HG03135 (cell line): ENCODE results near the gene TENT5A.

Experiments
- ATAC-seq: cut with Tn5 transposase; IDR thresholded peaks from one replicate; pipeline ENCODE4 v1.9.1; 2021; ENCODE audit warnings: mild to moderate bottlenecking, moderate library complexity; ENCODE audit not compliant: unreplicated experiment

TENT5A gene

DNA sequence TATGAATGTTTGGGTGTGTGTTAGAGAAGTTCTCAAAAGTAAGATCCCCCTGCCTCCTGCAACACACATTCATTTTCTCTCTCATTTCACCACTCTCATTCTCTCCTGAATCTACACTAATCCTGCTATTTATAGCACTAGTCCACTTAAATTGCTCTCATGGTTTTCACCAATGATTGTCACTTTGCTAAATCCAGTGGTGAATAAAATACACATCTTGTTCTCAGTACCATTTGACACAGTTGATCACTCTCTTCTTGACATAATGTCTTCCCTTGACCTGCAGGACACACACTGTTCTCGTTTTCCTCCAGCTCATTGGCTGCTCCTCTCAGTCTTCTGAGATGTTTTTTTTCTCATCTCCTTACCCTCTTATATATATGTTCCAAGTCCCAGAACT, 32.1 kb downstream of the TENT5A start:
- ATAC-seq, result no peak

DNA sequence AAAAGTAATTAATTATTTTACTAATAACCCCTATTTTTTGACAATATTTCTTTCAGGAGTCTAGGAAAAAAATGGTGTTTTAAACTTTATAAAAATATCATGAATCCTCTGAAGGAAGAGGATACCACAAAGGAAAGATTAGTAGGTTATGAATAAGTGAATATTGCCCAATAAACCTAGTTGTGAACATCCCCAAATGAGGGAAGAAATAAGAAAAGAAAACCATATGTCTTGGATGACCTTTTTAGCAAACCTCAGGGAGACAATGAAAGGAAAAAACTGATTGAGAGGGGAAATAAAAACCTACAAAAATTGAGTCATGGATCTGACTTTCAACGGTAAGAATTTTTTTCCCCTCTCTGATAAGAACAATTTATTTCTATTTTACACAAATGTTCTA, 34.4 kb downstream of the TENT5A start:
- ATAC-seq, result no peak

DNA sequence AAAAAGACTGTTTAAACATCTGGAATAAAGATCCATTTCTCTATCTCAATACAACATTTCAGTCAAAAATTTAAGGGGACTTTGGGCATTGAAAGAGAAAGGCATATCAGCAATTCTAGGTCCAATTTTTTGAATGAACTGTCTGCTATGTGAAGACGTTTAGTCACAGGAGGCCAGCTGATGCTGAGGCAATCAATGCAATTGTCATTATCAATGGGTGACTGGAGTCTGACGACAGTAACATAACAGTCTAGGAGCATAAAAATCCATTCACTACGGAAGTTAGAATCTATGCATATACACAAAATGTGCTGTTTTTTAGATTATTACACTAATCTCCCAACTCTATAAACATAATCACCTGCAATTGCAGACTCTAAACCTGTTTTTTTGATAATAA, 37.8 kb downstream of the TENT5A start:
- no peak for ATAC-seq

DNA sequence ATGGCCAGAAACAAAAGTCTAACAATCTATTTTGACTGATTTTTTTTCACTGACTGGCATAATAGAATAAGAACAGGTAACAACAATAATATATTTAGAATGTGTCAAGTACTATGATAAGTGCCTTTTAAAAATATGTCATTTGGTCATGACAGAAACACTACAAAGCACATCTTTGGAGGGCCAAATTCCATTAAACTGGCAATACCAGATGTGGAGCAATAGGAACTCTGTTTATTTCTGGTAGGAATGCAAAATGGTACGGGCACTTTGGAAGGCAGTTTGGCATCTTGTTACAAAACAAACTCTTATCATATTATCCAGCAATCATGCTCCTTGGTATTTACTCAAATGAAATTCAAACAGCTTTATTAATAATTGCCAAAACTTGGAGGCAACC, 39.3 kb downstream of the TENT5A start:
- no peak for ATAC-seq

DNA sequence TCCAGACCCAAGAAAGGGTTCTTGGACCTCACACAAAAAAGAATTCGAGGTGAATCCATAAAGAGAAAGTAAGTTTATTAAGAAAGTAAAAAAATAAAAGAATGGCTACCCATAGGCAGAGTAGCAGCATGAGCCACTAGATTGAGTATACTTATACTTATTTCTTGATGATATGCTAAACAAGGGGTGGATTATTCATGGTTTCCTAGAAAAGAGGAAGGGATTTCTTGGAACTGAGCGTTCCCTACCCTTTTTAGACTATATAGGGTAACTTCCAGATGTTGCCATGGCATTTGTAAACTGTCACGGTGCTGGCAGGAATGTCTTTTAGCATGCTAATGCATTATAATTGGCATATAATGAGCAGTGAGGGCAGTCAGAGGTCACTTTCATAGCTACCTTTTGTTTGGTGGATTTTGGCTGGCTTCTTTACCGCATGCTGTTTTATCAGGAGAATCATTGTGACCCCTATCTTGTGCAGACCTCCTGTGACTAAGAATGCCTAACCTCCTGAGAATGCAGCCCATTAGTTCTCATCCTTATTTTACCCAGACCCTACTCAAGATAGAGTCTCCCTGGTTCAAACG, 44.3 kb downstream of the TENT5A start:
- ATAC-seq, result no peak

DNA sequence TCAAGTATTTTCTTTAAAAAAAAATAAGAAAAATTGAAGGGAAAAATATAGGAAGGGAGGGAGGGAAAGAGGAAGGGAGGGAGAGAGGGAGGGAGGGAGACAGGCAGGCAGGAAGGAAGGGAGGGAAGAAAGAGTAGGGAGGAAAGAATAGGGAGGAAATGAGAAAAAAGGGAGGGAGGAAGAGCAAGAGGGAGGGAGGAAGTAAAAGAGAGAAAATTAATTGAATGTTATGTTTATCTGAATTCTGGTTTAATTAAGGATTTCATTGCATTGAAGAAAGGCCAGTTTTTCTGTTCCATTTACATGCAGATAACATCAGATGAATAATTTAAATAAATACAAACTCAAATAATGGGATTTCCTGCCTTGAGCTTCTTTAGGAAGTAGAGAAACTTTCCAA, 47.8 kb downstream of the TENT5A start:
- ATAC-seq, result no peak

DNA sequence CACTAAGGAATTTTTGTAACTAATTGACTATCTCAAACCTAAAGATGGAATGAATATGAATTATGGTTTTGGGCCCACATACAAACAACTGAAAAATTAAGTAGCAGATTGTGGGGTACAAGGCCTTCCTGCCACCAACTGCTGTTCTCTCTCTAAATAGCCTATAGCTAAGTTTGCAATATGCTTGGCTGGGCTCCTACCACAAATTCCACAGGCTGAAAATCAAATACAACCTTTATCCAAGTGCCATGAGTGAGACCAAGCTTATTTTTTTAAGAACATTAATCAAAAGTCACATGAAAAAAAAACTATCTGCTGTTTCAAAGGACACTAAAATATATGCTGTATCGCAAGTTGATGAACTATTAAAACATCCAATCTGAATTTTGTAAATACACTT, 52.1 kb downstream of the TENT5A start:
- no peak for ATAC-seq

DNA sequence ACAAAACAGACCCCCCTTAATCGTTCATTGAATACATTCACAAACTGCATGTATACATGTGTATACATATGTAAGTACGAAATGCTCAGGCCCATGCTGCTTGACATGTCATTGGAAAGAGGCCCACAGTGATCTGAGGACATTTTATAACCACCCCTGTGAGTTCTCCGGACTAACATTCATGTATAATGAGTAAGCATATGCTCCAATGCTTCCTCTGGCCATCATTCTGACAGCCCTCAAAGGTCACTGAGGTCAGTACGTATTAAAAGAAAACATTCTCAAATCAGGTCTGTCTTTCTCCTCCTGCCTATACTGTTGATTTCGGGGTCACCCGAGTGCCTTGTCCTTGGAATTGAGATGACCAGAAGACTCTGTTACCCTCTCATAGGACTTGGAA, 54.9 kb downstream of the TENT5A start:
- no peak for ATAC-seq

DNA sequence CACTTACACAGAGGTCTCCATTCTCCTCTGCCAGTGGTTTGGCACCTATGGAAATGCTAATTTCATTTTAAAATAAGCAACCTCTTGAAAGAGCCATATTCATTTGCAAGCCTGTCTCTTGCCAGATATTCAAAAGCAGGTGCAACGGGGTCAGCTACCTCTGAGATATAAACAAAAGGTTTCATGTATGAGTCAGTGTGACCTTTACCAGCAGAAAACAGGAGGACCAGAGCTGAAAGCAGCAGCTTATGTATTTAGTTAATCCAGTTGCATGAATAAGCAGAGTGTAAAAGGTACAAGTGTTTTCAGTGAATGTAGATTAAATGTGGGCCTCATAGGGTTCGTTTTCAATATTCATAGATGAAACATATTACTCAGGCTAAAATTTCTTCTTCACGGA, 56.0 kb downstream of the TENT5A start:
- no peak for ATAC-seq
